Loucy (cell line): ENCODE data around the gene PLEKHH2.

ENCODE experiments used
- CTCF ChIP-seq: fragments of 200-600 bp; sonication (generic); conservative IDR thresholded peaks from 2 replicates; pipeline ENCODE4 v1.5.1; 2014; ENCODE audit warnings: mild to moderate bottlenecking, antibody characterized with exemption, low read length
- EZH2phosphoT487 ChIP-seq: fragments of 200-600 bp; IDR thresholded peaks from 2 replicates; pipeline ENCODE4 v1.6.1; 2018; ENCODE audit warnings: antibody characterized with exemption, mild to moderate bottlenecking, moderate library complexity, borderline replicate concordance

GRCh38 chr2:43773876-43774613 lies 137.0 kb downstream of the PLEKHH2 start, which contains the start of gene DYNC2LI1:
- TF ChIP-seq CTCF (no peak), EZH2phosphoT487 (no peak)
